Measurements from ENCODE around the gene OR4K1.
"Not testable (repeated sequence)": the region's sequence is repeated elsewhere in the genome, so short reads cannot be mapped to it uniquely, and the experiment has no call there.

The OR4K1 gene

GRCh38 chr14:19930617-19931016 is at the start of gene OR4K1:
Gene OR4K1, plus strand, starts transcription at chr14:19930917. Its CDS starts 4,750 bp downstream, at chr14:19935667.
- DNase-seq = no peak
- TF ChIP-seq POLR2A (IDR thresholded peaks at IDR 0.05; ENCODE audit: low read length) = no peak

GRCh38 chr14:19895282-19895681 is 35.4 kb upstream of the OR4K1 start:
- DNase-seq = no peak
- TF ChIP-seq GATA1 (IDR thresholded peaks at IDR 0.05; ENCODE audit: low read depth, low read length) (no peak), POLR2A (IDR thresholded peaks at IDR 0.05; ENCODE audit: low read length) (no peak)

GRCh38 chr14:19900999-19901398 is 29.7 kb upstream of the OR4K1 start:
- no peak for TF ChIP-seq GATA1 (IDR thresholded peaks at IDR 0.05; ENCODE audit: low read depth, low read length)
- no peak for TF ChIP-seq POLR2A (IDR thresholded peaks at IDR 0.05; ENCODE audit: low read length)
- DNase-seq = no peak

DNA sequence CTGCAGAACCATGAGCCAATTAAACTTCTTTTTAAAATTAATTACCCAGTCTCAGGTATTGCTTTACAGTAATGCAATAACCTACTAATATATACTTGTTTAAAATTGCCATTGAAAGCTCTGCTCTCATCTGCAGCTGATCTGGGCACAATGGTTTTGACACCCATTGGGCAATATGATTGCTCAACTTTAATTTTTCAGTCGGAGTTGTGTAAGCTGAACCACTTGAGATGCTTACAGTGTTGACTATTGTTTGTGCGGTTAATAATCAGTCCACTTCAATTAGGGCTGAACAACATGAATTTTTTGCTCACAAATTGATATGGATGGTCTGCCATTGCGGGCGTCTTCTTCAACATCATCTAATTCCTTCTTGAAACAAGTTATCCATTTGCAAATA is 28.3 kb upstream of the OR4K1 start:
- no peak for DNase-seq
- TF ChIP-seq GATA1 (IDR thresholded peaks at IDR 0.05; ENCODE audit: low read depth, low read length) (no peak), POLR2A (IDR thresholded peaks at IDR 0.05; ENCODE audit: low read length) (no peak)

GRCh38 chr14:19906665-19907064 is 24.1 kb upstream of the OR4K1 start:
- TF ChIP-seq POLR2A (IDR thresholded peaks at IDR 0.05; ENCODE audit: low read length) (no peak), GATA1 (IDR thresholded peaks at IDR 0.05; ENCODE audit: low read depth, low read length) (no peak)
- no peak for DNase-seq

- TF ChIP-seq POLR2A (IDR thresholded peaks at IDR 0.05; ENCODE audit: low read length) = no peak
- TF ChIP-seq GATA1 (IDR thresholded peaks at IDR 0.05; ENCODE audit: low read depth, low read length) = no peak
- no peak for DNase-seq
Measured at GRCh38 chr14:19911114-19911513, 19.6 kb upstream of the OR4K1 start.

DNA sequence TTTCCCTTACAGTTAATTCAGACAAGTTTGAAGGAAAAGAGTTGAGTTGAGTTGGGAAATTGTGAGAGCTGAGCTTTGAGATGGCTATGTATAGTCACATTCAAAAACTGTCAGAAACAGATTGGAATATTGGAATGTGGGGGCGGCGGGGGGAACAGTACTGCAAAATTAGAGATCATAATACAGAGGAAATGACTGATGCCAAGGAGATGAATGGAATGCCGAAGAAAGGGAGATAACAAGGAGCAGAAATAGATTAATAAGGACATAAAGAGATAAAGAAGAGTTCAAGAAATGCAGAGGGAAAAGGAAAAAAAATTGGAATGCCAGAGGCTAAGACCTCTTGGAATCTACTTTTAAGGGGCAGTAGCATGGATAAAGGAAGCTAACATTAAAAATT is 13.5 kb upstream of the OR4K1 start:
- no peak for TF ChIP-seq POLR2A (IDR thresholded peaks at IDR 0.05; ENCODE audit: low read length)
- no peak for TF ChIP-seq GATA1 (IDR thresholded peaks at IDR 0.05; ENCODE audit: low read depth, low read length)
- DNase-seq = no peak

- TF ChIP-seq GATA1 (IDR thresholded peaks at IDR 0.05; ENCODE audit: low read depth, low read length) (no peak), POLR2A (IDR thresholded peaks at IDR 0.05; ENCODE audit: low read length) (no peak)
- no peak for DNase-seq
Measured at GRCh38 chr14:19917955-19918518, 12.7 kb upstream of the OR4K1 start.

- no peak for DNase-seq
- TF ChIP-seq GATA1 (IDR thresholded peaks at IDR 0.05; ENCODE audit: low read depth, low read length) = no peak
- no peak for TF ChIP-seq POLR2A (IDR thresholded peaks at IDR 0.05; ENCODE audit: low read length)
Measured at GRCh38 chr14:19918553-19919264, 12.0 kb upstream of the OR4K1 start.

DNA sequence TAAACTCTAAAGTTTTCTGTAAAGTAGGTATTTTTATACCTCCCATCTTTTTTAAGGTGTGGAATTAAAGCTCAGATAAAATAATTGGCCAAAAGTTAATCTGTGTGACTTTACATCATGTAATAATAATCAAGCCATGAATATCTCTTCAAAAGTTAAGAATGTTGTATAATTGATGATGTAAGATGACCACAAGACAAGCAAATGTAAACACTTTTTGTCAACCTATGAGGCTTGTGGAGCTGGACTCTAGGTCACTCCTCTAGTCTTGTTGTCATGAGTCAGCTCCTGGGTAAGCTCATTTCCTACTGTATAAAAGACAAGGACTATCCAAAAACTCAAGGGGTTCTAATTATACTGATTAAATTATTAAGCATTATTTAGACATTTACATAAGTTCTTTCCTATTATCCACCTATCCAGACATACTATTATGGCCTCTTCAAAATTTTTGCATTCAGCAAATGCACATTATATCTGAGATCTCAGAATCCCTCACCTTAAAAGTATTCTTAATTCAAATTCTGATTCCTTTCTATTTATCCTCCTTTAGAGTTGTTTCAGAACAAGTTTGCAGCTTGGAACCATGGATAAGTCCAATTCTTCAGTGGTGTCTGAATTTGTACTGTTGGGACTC is 10.6 kb upstream of the OR4K1 start, which contains the start of gene OR4K5:
OR4K5 (plus strand) TSS at position 587 of the 637 bp plus-strand sequence; CDS start at position 587, 0 bp downstream.
- no peak for DNase-seq

GRCh38 chr14:19941668-19942067 is 11.0 kb downstream of the OR4K1 start:
- no peak for TF ChIP-seq POLR2A (IDR thresholded peaks at IDR 0.05; ENCODE audit: low read length)
- no peak for TF ChIP-seq GATA1 (IDR thresholded peaks at IDR 0.05; ENCODE audit: low read depth, low read length)
- no peak for DNase-seq

More for the DNA sequence above, 10.6 kb upstream of the OR4K1 start, which contains the start of gene OR4K5:
- TF ChIP-seq GATA1 (IDR thresholded peaks at IDR 0.05; ENCODE audit: low read depth, low read length) (no peak), POLR2A (IDR thresholded peaks at IDR 0.05; ENCODE audit: low read length) (no peak)

GRCh38 chr14:19947413-19948090 is 16.8 kb downstream of the OR4K1 start:
- TF ChIP-seq GATA1 (IDR thresholded peaks at IDR 0.05; ENCODE audit: low read depth, low read length) (no peak), POLR2A (IDR thresholded peaks at IDR 0.05; ENCODE audit: low read length) (no peak)
- DNase-seq = no peak

GRCh38 chr14:19949218-19949617 is 18.5 kb downstream of the OR4K1 start:
- no peak for DNase-seq
- TF ChIP-seq GATA1 (IDR thresholded peaks at IDR 0.05; ENCODE audit: low read depth, low read length) = no peak
- TF ChIP-seq POLR2A (IDR thresholded peaks at IDR 0.05; ENCODE audit: low read length) = no peak

DNA sequence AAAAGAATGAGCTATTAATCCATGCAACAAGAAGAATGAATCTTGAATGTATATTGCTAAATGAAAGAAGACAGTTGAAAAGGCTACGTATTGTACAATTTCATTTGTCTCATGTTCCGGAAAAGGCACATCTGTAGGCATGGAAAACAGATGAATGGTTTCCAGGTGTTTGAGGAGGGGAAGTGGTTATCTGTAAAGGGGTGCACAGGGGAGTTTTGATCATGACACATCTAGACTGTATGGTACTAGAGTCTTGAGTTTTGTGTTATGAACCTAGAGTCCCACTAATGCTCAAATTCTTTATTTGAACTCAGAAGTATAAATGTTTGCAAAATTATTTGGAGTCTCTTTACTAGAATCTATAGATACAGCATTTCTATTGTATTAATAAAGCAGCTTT is 39.0 kb downstream of the OR4K1 start:
- not testable (repeated sequence) for DNase-seq

Measured in erythroblast (primary cell).